Activated CD4-positive, alpha-beta T cell treated with anti-CD3 and anti-CD28 coated beads for 48 hours (primary cell): Measurements from ENCODE around the gene KRTAP4-11.
"Not testable (repeated sequence)": the region's sequence is repeated elsewhere in the genome, so short reads cannot be mapped to it uniquely, and the experiment has no call there.

Source experiments
- DNase-seq: peaks from one replicate; pipeline ENCODE4 v3.0.0-alpha.2; 2020

The KRTAP4-11 gene

GRCh38 chr17:41117846-41118386 is at the start of gene KRTAP4-11:
Gene KRTAP4-11, minus strand, starts transcription at chr17:41118373. Its CDS starts 58 bp downstream, at chr17:41118315.
- DNase-seq, result not testable (repeated sequence)

- no peak for DNase-seq
Observed at GRCh38 chr17:41167561-41167960, 49.4 kb upstream of the KRTAP4-11 start.

GRCh38 chr17:41163828-41164227 is 45.7 kb upstream of the KRTAP4-11 start:
- no peak for DNase-seq

GRCh38 chr17:41160648-41161047 is 42.5 kb upstream of the KRTAP4-11 start, which contains the start of gene KRTAP4-4:
Gene KRTAP4-4, minus strand, starts transcription at chr17:41160748. Its CDS starts 57 bp downstream, at chr17:41160691.
- no peak for DNase-seq

- not testable (repeated sequence) for DNase-seq
Observed at GRCh38 chr17:41160190-41160589, 42.0 kb upstream of the KRTAP4-11 start.

- DNase-seq, result no peak
Observed at GRCh38 chr17:41153856-41154255, 35.7 kb upstream of the KRTAP4-11 start.

GRCh38 chr17:41151525-41151924 is 33.4 kb upstream of the KRTAP4-11 start:
- DNase-seq, result no peak

- no peak for DNase-seq
Observed at GRCh38 chr17:41150026-41150425, 31.9 kb upstream of the KRTAP4-11 start.

GRCh38 chr17:41149652-41149985 is 31.4 kb upstream of the KRTAP4-11 start, which contains the start of gene KRTAP4-5:
Gene KRTAP4-5, minus strand, starts transcription at chr17:41149825. Its CDS starts 58 bp downstream, at chr17:41149767.
- no peak for DNase-seq

- not testable (repeated sequence) for DNase-seq
Observed at GRCh38 chr17:41148971-41149651, 30.9 kb upstream of the KRTAP4-11 start.

GRCh38 chr17:41147531-41148204 is 29.5 kb upstream of the KRTAP4-11 start:
- no peak for DNase-seq

- no peak for DNase-seq
Observed at GRCh38 chr17:41145261-41145660, 27.1 kb upstream of the KRTAP4-11 start.

- no peak for DNase-seq
Observed at GRCh38 chr17:41144846-41145245, 26.7 kb upstream of the KRTAP4-11 start.

GRCh38 chr17:41141361-41141760 is 23.2 kb upstream of the KRTAP4-11 start:
- DNase-seq, result no peak

- no peak for DNase-seq
Observed at GRCh38 chr17:41140360-41141131, 22.4 kb upstream of the KRTAP4-11 start, which contains the start of gene KRTAP4-6. Gene KRTAP4-6, minus strand, starts transcription at chr17:41140544. Its CDS starts 57 bp downstream, at chr17:41140487.

- DNase-seq, result not testable (repeated sequence)
Observed at GRCh38 chr17:41139865-41140264, 21.7 kb upstream of the KRTAP4-11 start.

GRCh38 chr17:41133880-41134735 is 15.9 kb upstream of the KRTAP4-11 start:
- DNase-seq, result no peak

- DNase-seq, result no peak
Observed at GRCh38 chr17:41131979-41132378, 13.8 kb upstream of the KRTAP4-11 start.

GRCh38 chr17:41127371-41127770 is 9.2 kb upstream of the KRTAP4-11 start:
- DNase-seq, result no peak

GRCh38 chr17:41126412-41126811 is 8.2 kb upstream of the KRTAP4-11 start:
- no peak for DNase-seq

GRCh38 chr17:41125064-41125463 is 6.9 kb upstream of the KRTAP4-11 start:
- no peak for DNase-seq

- not testable (repeated sequence) for DNase-seq
Observed at GRCh38 chr17:41123991-41124371, 5.8 kb upstream of the KRTAP4-11 start, which contains the start of gene KRTAP4-12. Gene KRTAP4-12, minus strand, starts transcription at chr17:41124182. Its CDS starts 60 bp downstream, at chr17:41124122.
